Stimulated activated CD8-positive, alpha-beta memory T cell treated with anti-CD3 and anti-CD28 coated beads, Interleukin-12 subunit alpha, Interleukin-12 subunit beta, amount 100 ng/mL, for 4 hours (primary cell): ENCODE results near the gene ZNF107.
"Not testable (repeated sequence)": the region's sequence is repeated elsewhere in the genome, so short reads cannot be mapped to it uniquely, and the experiment has no call there.

Experiments used
- DNase-seq: peaks from one replicate; pipeline ENCODE4 v3.0.0-alpha.2; 2020; ENCODE audit warnings: low read depth

ZNF107 gene

GRCh38 chr7:64643566-64643965 lies 22.4 kb upstream of the ZNF107 start:
- no peak for DNase-seq

GRCh38 chr7:64651203-64651602 lies 14.7 kb upstream of the ZNF107 start:
- DNase-seq, result no peak

GRCh38 chr7:64651632-64652165 lies 14.2 kb upstream of the ZNF107 start:
- no peak for DNase-seq

- DNase-seq, result no peak
Measured at GRCh38 chr7:64653721-64654401, 12.1 kb upstream of the ZNF107 start.

GRCh38 chr7:64654796-64655548 lies 11.0 kb upstream of the ZNF107 start:
- no peak for DNase-seq

- no peak for DNase-seq
Measured at GRCh38 chr7:64655811-64656210, 10.1 kb upstream of the ZNF107 start.

GRCh38 chr7:64656489-64656888 lies 9.4 kb upstream of the ZNF107 start:
- DNase-seq, result no peak

- DNase-seq, result not testable (repeated sequence)
Measured at GRCh38 chr7:64662091-64662490, 3.8 kb upstream of the ZNF107 start.

GRCh38 chr7:64666663-64667050 lies 724 bp downstream of the ZNF107 start:
- DNase-seq, result no peak

GRCh38 chr7:64667311-64667710 lies 1.4 kb downstream of the ZNF107 start:
- DNase-seq, result no peak

GRCh38 chr7:64672414-64672813 lies 6.5 kb downstream of the ZNF107 start:
- no peak for DNase-seq

- no peak for DNase-seq
Measured at GRCh38 chr7:64685091-64685490, 19.2 kb downstream of the ZNF107 start.

GRCh38 chr7:64685741-64686140 lies 19.8 kb downstream of the ZNF107 start:
- DNase-seq, result no peak

GRCh38 chr7:64686493-64687184 lies 20.7 kb downstream of the ZNF107 start:
- DNase-seq, result no peak

- DNase-seq, result no peak
Measured at GRCh38 chr7:64687249-64687648, 21.3 kb downstream of the ZNF107 start.

GRCh38 chr7:64688988-64689387 lies 23.1 kb downstream of the ZNF107 start:
- no peak for DNase-seq

GRCh38 chr7:64691831-64692230 lies 25.9 kb downstream of the ZNF107 start:
- no peak for DNase-seq

- DNase-seq, result not testable (repeated sequence)
Measured at GRCh38 chr7:64697863-64698262, 31.9 kb downstream of the ZNF107 start.

GRCh38 chr7:64706625-64707292 lies 40.8 kb downstream of the ZNF107 start:
- DNase-seq, result no peak

GRCh38 chr7:64717896-64718295 lies 52.0 kb downstream of the ZNF107 start:
- not testable (repeated sequence) for DNase-seq

GRCh38 chr7:64729089-64729848 lies 63.3 kb downstream of the ZNF107 start:
- no peak for DNase-seq
